Measurements from ENCODE around the gene SNCA. TPM values are rescaled to one million over a fixed set of nuclear protein-coding genes. Genes with fewer than 3 reads are reported as not detected.

Gene SNCA
- total RNA-seq, 1 donor from 2014 or later: 5.6 TPM

GRCh38 chr4:89681671-89682070 is 155.3 kb downstream of the SNCA start:
- H2AFZ ChIP-seq (replicated peaks): peak overlapping the region; percentile 81

GRCh38 chr4:89681219-89681618 is 155.7 kb downstream of the SNCA start:
- TF ChIP-seq EZH2 (IDR thresholded peaks at IDR 0.05) (no peak), CTCF (IDR thresholded peaks at IDR 0.05) (no peak), EZH2phosphoT487 (IDR thresholded peaks at IDR 0.05) (no peak)
- peaks cover 3% of the 10 kb centered on the region for H3K36me3 Mint-ChIP-seq
- H3K9ac ChIP-seq: peak overlapping the region; percentile 45

More at GRCh38 chr4:89681671-89682070, 155.3 kb downstream of the SNCA start:
- Histone ChIP-seq H3K4me3 (peak overlapping the region; percentile 59), H3K36me3 (peaks cover 4% of the 10 kb centered on the region), H3K4me2 (peak overlapping the region; percentile 77), H3F3A (ENCODE audit: low read depth) (no peaks in the 10 kb centered on the region), H3K79me2 (ENCODE audit: low read depth) (peaks cover 41% of the 10 kb centered on the region), H3K9ac (peak overlapping the region; percentile 45), H3K9me3 (ENCODE audit: low read depth) (no peaks in the 10 kb centered on the region), H3K27me3 (no peaks in the 10 kb centered on the region), H4K20me1 (ENCODE audit: low read depth) (no peaks in the 10 kb centered on the region), H3K27ac (peak overlapping the region; percentile 24), H3K4me1 (peaks cover 5% of the 10 kb centered on the region)
- no peak for DNase-seq (ENCODE audit: low spot score)
- H3K27ac Mint-ChIP-seq: no peak overlapping the region
- H3K27me3 Mint-ChIP-seq (ENCODE audit: insufficient read depth, low read depth): no peaks in the 10 kb centered on the region
- TF ChIP-seq EZH2 (IDR thresholded peaks at IDR 0.05): no peak
- no peak for TF ChIP-seq CTCF (IDR thresholded peaks at IDR 0.05)
- no peak for TF ChIP-seq EZH2phosphoT487 (IDR thresholded peaks at IDR 0.05)
- peaks cover 7% of the 10 kb centered on the region for H3K9me3 Mint-ChIP-seq
- no peak overlapping the region for H3K4me3 Mint-ChIP-seq
- H3K4me1 Mint-ChIP-seq: no peaks in the 10 kb centered on the region
- H3K36me3 Mint-ChIP-seq: peaks cover 3% of the 10 kb centered on the region

GRCh38 chr4:89674876-89675459 is 162.0 kb downstream of the SNCA start:
- Histone ChIP-seq H3K27me3 (no peaks in the 10 kb centered on the region), H3K4me2 (no peak overlapping the region), H3K27ac (no peak overlapping the region), H3K9me3 (ENCODE audit: low read depth) (no peaks in the 10 kb centered on the region), H3K4me3 (no peak overlapping the region), H3K79me2 (ENCODE audit: low read depth) (no peaks in the 10 kb centered on the region), H3K4me1 (no peaks in the 10 kb centered on the region), H3K36me3 (no peaks in the 10 kb centered on the region), H3K9ac (no peak overlapping the region), H4K20me1 (ENCODE audit: low read depth) (no peaks in the 10 kb centered on the region), H2AFZ (replicated peaks) (no peak overlapping the region), H3F3A (ENCODE audit: low read depth) (no peaks in the 10 kb centered on the region)
- DNase-seq (ENCODE audit: low spot score): no peak
- H3K27ac Mint-ChIP-seq: no peak overlapping the region
- H3K9me3 Mint-ChIP-seq: peaks cover 29% of the 10 kb centered on the region
- TF ChIP-seq EZH2 (IDR thresholded peaks at IDR 0.05) (no peak), EZH2phosphoT487 (IDR thresholded peaks at IDR 0.05) (no peak), CTCF (IDR thresholded peaks at IDR 0.05) (no peak)
- H3K4me3 Mint-ChIP-seq: no peak overlapping the region
- H3K27me3 Mint-ChIP-seq (ENCODE audit: insufficient read depth, low read depth): peaks cover 2% of the 10 kb centered on the region
- H3K4me1 Mint-ChIP-seq: no peaks in the 10 kb centered on the region
- peaks cover 6% of the 10 kb centered on the region for H3K36me3 Mint-ChIP-seq

More at GRCh38 chr4:89681219-89681618, 155.7 kb downstream of the SNCA start:
- Histone ChIP-seq H4K20me1 (ENCODE audit: low read depth) (no peaks in the 10 kb centered on the region), H3K4me2 (peak overlapping the region; percentile 77), H3F3A (ENCODE audit: low read depth) (no peaks in the 10 kb centered on the region), H3K4me3 (peak overlapping the region; percentile 59), H3K4me1 (peaks cover 5% of the 10 kb centered on the region), H3K27me3 (no peaks in the 10 kb centered on the region), H3K79me2 (ENCODE audit: low read depth) (peaks cover 41% of the 10 kb centered on the region), H3K9me3 (ENCODE audit: low read depth) (no peaks in the 10 kb centered on the region), H2AFZ (replicated peaks) (peak overlapping the region; percentile 81), H3K27ac (peak overlapping the region; percentile 24), H3K36me3 (peaks cover 4% of the 10 kb centered on the region)
- H3K9me3 Mint-ChIP-seq: peaks cover 11% of the 10 kb centered on the region
- peak; percentile 52 for DNase-seq (ENCODE audit: low spot score)
- no peaks in the 10 kb centered on the region for H3K4me1 Mint-ChIP-seq
- no peak overlapping the region for H3K27ac Mint-ChIP-seq
- H3K27me3 Mint-ChIP-seq (ENCODE audit: insufficient read depth, low read depth): peaks cover 2% of the 10 kb centered on the region
- H3K4me3 Mint-ChIP-seq: no peak overlapping the region

Other genes with a start within 250 kb of the SNCA start
- 0.37 TPM in 2 replicates for gene MMRN1, start 57.7 kb upstream of the SNCA start, total RNA-seq (ENCODE audit: low replicate concordance)